HG03139 (cell line): ENCODE measurements around the gene CPA5.

ENCODE experiments used
- ATAC-seq: cut with Tn5 transposase; IDR thresholded peaks from one replicate; pipeline ENCODE4 v1.9.1; 2021; ENCODE audit not compliant: unreplicated experiment

CPA5 gene

GRCh38 chr7:130329681-130330080 is 14.9 kb upstream of the CPA5 start:
- ATAC-seq, result no peak

DNA sequence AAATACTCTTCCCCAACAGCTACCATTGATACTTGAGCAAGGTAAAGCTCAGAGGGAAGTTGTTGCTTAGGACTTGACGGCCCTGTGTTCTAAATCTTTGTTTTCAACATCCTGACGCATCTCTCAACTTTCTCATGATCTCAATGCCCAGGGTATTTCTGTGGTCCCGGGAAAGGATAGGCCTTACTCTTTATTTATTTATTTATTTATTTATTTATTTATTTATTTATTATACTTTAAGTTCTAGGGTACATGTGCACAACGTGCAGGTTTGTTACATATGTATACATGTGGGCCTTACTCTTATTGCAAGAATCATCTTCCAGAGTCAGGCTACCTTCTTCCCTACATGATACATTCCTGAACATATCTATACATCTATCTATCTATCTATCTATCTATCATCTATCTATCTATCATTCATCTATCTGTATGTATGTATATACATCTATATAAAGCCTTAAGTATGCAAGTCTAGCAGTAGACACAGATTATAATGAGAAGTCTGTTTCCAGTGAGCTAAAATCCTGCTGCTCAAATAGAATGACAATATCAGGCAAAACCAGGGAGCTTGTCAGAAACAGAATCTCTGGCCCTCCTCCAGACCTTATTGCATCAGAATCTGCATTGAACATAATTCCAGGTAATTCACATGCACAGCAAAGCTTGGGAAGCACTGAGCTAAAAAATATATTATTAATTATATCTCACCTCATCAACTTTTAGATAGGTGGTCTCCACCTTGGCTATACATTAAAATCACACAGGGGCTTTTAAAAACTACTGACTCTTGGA is 12.2 kb upstream of the CPA5 start:
- ATAC-seq, result no peak

DNA sequence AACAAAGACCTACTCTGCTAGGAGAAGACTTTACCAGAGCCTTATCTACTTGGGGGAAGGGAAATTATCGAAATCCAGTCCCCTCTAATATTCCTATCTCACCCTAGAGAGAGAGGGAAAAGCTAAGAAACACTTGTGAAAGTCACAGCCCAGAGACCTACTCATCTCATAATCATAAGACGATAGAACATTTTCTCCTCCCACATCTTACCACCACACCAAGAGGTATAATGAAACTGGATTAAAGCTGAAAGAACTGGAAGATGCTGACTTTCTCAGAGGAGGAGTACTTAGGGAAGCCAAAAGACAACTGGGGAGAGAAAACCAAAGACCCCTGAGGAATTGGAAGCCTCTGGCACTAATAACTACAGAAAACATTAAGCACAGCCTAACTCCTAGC is 10.8 kb upstream of the CPA5 start:
- no peak for ATAC-seq

- no peak for ATAC-seq
Observed at GRCh38 chr7:130334274-130334673, 10.3 kb upstream of the CPA5 start.

DNA sequence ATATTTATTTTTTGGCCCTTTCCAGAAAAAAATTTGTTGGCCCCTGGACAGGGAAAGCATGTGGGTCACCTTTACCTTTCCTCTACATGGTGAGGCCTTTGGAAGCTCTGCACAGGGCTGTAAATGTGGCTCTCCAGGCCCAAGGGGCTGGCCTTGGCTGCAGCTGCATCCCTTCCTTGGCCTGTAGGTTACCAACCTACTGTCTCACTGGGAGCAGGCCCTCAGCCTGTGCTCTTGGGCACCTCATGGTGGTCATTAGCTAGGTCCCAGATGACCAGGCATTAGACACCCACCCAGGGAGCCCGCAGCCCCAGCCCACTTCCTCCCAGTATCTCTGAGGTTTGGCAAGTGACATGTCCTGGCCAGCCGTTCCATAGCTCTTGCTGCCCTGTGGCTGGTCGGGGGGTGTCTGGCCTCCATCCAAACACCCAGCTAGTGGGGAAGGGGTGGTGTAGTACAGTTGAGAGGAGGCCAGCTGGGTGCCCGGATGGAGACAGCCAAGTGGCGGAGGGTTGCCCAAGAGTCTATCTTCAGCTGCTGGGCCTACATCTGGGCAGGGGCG is 7.1 kb upstream of the CPA5 start:
- no peak for ATAC-seq

- ATAC-seq, result no peak
Observed at GRCh38 chr7:130338233-130338632, 6.4 kb upstream of the CPA5 start.

DNA sequence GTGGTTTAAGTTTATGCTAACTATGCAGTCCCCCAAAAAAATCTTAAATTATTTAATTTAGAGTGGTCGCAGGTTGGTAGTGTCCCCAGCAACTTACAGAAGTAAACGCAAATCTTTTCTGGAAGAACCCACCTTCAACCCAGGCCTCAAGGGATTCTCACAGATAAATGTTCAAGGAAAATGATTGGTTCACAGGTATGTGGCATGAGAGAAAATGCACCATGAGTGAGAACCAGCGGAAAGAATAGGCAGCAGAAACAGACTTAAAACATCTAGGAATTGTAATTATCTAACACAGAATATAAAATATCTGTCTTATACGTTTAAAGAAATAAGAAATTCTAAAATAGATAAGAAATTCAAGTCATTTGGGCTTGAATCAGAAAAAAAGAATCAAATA is 2.7 kb upstream of the CPA5 start:
- ATAC-seq, result no peak

DNA sequence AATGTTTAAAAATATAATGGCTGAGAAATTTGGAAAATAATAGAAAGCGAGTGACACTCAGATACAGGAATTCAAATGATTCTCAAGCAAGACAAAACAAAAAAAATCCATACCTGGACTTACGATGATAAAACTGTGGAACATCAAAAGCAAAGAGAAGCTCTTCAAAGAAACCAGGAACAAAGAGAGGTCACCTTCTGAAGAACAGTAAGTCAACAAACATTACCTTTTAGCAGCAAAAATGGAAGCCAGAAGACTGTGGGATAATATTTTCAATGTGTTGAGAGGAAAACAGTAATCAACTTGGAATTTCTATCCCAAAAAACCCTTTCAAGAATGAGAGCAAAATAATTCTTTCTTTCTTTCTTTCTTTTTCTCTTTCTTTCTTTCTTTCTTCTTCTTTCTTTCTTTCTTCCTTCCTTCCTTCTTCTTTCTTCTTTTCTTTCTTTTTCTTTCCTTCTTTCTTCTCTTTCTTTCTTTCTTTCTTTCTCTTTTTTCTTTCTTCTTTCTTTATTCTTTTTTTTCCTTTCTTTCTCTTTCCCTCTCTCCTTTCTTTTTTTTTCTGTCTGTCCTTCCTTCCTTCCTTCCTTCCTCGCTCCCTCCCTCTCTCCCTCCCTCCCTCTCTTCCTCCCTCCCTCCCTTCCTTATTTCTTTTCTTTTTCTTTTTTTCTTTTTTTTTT is 1.8 kb upstream of the CPA5 start:
- no peak for ATAC-seq

- ATAC-seq, result no peak
Observed at GRCh38 chr7:130345136-130345535, 520 bp downstream of the CPA5 start.

DNA sequence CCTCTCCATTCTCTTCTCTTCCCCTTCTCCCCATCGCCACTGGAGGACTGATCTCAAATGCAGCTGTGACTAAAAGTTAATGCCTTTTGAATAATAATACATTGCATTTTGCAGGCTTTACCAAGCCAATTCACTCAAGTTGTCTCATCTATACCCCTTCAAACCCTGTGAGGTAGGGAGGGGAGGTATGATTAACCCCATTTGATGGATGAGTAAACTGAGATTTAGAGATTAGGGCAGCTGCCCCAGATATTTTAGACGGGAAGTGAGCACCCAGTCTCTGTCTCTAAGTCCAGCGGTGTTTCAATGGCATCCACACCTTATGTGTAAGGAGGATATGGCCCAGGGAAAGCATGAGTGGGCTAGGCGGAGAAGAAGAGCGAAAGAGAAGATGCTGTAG is 1.1 kb downstream of the CPA5 start:
- no peak for ATAC-seq

GRCh38 chr7:130346177-130346905 is 1.7 kb downstream of the CPA5 start:
- no peak for ATAC-seq

GRCh38 chr7:130346941-130347340 is 2.3 kb downstream of the CPA5 start:
- ATAC-seq, result no peak

- no peak for ATAC-seq
Observed at GRCh38 chr7:130349911-130350782, 5.5 kb downstream of the CPA5 start.

- no peak for ATAC-seq
Observed at GRCh38 chr7:130350945-130351790, 6.6 kb downstream of the CPA5 start.

GRCh38 chr7:130351791-130352090 is 7.1 kb downstream of the CPA5 start:
- ATAC-seq, result no peak

DNA sequence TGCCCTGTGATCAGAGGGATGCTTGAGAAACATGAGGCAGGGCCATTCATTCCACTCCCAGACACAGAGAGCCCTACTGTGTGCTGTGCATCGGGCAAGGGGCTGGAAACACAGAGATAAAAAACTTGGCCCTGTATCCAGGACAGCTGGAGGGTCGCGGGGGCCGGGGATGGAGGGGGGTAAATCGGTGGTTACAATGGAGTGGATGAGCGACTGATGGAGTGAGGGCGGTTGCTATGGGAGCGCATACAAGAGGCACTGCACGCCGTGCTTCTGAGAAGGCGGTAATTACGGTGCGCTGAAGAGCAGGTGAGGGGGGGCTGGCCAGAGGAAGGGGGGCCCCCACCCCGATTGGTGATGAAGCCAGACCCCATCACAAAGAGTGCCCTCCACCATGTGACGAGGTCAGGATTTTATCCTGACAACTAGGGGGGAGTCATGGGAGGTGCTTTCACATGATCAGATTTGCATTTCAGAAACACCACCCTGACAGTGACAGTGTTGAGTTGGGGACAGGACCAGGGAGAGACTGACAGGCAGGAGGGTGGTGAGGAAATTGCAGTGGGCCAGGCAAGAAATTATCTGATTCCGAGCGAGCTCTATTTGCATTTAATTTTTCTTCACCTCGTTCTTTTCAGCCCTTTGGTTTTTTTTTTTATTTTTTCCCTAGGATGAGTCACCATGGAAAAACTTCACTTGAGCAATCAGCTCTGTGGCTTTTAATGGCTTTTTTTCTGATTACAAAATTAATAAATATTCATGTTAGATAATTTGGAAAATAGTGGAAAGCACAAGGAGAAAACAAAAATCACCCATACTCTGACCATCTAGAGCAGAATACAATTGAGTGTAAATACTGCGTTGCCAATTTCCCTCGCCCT is 7.8 kb downstream of the CPA5 start:
- ATAC-seq, result no peak

DNA sequence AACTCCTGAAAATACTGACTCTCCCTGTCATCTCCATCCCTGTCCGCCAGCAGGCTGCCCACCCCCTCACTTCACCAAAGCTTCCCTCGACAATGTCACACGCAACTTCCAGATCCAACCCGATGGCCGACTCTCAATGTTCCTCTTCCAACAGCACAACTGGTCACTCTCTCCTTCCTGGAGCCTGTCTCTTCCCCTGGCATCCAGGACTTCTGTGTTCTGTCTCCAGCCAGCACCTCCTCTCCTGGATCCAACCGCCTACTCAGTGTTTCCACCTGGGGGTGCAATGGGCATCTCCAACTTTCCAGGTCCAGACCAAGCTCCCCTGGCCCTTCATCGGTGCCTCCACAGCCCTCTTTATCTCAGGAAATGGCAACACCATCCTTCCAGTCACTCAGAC is 8.6 kb downstream of the CPA5 start:
- ATAC-seq, result no peak

GRCh38 chr7:130356121-130356875 is 11.7 kb downstream of the CPA5 start:
- ATAC-seq, result no peak
